NCI-H1417 treated with DMSO at 0.1 percent for 48 hours (cell line): Measurements from ENCODE around the gene ATAD2B.

Experiments
- DNase-seq: peaks from one replicate; lab custom pipeline; 2025; lab: John Stamatoyannopoulos, UW

Gene ATAD2B

GRCh38 chr2:23699580-23699925 lies 227.4 kb downstream of the ATAD2B start:
- no peak for DNase-seq

DNA sequence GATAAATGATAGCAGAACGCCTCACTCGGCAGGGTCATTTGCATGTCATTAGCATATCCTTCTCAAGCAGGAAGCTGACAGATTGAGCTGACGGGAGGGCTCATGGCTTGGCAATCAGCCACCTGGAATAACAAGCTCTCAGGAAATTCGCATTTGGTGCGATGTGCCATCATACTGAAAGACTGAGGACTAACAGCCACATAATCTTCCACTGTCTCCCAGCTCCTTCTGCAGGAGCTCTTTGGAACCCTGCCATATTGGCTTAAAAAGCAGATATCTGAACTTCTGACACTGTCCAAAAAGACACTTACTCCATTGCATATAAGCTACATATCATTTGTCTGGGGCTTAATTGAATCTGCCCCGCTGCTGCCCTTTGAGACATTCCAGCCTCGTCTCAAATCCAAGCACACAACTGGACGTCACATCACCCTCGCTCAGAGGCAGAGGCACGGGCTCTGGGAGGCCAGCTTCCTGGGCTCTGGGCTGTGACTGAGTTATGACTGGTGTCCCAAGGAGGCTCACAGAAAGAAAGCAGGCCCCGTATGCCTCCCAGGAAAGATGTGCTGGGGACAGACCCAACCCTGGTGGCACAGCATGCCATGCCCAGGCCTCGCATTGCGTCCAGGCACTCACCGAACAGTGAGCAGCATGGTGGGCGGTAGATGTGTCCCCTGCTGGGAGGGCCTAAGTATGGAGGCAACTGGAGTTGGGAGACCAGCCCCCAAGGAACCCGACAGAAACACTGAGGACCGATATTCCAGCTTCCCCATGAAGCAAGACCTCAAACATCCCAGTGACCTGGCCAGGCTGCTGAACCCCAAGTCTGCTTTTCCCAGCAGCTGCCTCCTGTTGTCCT lies 228.0 kb downstream of the ATAD2B start:
- DNase-seq: no peak
